Uterus (tissue), 4 donors: ENCODE data around the gene ALDH16A1. TPM values are rescaled to one million over a fixed set of nuclear protein-coding genes. Genes with fewer than 3 reads are reported as not detected.

Experiments used
- DNase-seq, 2 donors: peaks; one replicate each; pipeline ENCODE4 v3.0.0-alpha.2; 2019 to 2020
- H3K27ac ChIP-seq, 2 donors: fragments of 200-600 bp; sonication (generic); 1 replicate in 1 of 2; 2 replicates in 1 of 2; pipeline ENCODE4 v1.5.1; 2016 to 2018
- H3K27me3 ChIP-seq, 2 donors: fragments of 200-600 bp; sonication (generic); one replicate each; pipeline ENCODE4 v1.5.1; 2018 to 2019; ENCODE audit warnings: control low read depth in 1 of 2
- H3K36me3 ChIP-seq, 2 donors: fragments of 200-600 bp; sonication (generic); one replicate each; pipeline ENCODE4 v1.5.1; 2019; ENCODE audit warnings: control low read depth in 1 of 2
- H3K4me1 ChIP-seq, 2 donors: fragments of 200-600 bp; sonication (generic); one replicate each; pipeline ENCODE4 v1.5.1; 2018 to 2019; ENCODE audit warnings: control low read depth in 1 of 2
- H3K4me3 ChIP-seq, 2 donors: fragments of 200-600 bp; sonication (generic); 1 replicate in 1 of 2; 2 replicates in 1 of 2; pipeline ENCODE4 v1.5.1; 2018 to 2019; ENCODE audit warnings: mild to moderate bottlenecking in 1 of 2
- H3K9me3 ChIP-seq, 2 donors: fragments of 200-600 bp; sonication (generic); one replicate each; pipeline ENCODE4 v1.5.1; 2019; ENCODE audit warnings: control low read depth in 1 of 2
- CTCF ChIP-seq, 4 experiments: fragments of 200-600 bp in 2 of 4; fragments of 450-650 bp in 2 of 4; sonication (generic) in 2 of 4; IDR thresholded peaks; one replicate each; pipeline ENCODE4 v1.5.1; 2016 to 2019; ENCODE audit warnings: antibody characterized with exemption in 4 of 4, mild to moderate bottlenecking in 2 of 4, moderate library complexity in 1 of 4
- POLR2A ChIP-seq, 2 donors: fragments of 450-650 bp; IDR thresholded peaks; one replicate each; pipeline ENCODE4 v1.6.1; 2016; ENCODE audit warnings: antibody characterized with exemption in 2 of 2, mild to moderate bottlenecking in 1 of 2, moderate library complexity in 1 of 2
- intact Hi-C: fragments of 100-400 bp; cut with DNase I; formaldehyde crosslinking; loops from one replicate; pipeline ENCODE4 v1.15.1; 2023; ENCODE audit warnings: low total_unique reads
- microRNA counts, 2 donors: library from miRNA; unstranded; fragments of <30 nt; microRNA quantifications; one replicate each; lab custom pipeline; 2016 to 2017
- microRNA-seq: library from miRNA; unstranded; fragments of <30 nt; microRNA quantifications from one replicate; pipeline ENCODE4, GENCODE V29; 2016; ENCODE audit warnings: borderline microRNAs expressed, borderline replicate concordance
- small RNA-seq: library from RNA; depleted of rRNA; stranded (forward); fragments of <200 nt; gene quantifications from one replicate; pipeline ENCODE3, GENCODE V24; 2016
- total RNA-seq, 4 donors: library from RNA; depleted of rRNA in 3 of 4; stranded (reverse); fragments of >200 nt in 3 of 4; gene quantifications; one replicate each; pipeline versions ENCODE4 v1.1.0 to v1.2.4, GENCODE V29; 2014 to 2023
- donor health status: DM: yes; HTN: yes; CAD: no.

Gene ALDH16A1
- total RNA-seq, 4 donors from 2014 or later = 13.5 to 40.8 (median 34.5) TPM

GRCh38 chr19:49514151-49514550, 61.1 kb downstream of the ALDH16A1 start:
- no peaks in the 10 kb centered on the region for H3K4me1 ChIP-seq
- no peak overlapping the region for H3K4me3 ChIP-seq
- H3K36me3 ChIP-seq = no peaks in the 10 kb centered on the region
- DNase-seq = no peak
- TF ChIP-seq CTCF (IDR thresholded peaks at IDR 0.05) (no peak), POLR2A (IDR thresholded peaks at IDR 0.05) (no peak)
- no peaks in the 10 kb centered on the region for H3K9me3 ChIP-seq
- no peaks in the 10 kb centered on the region for H3K27me3 ChIP-seq
- peak overlapping the region; percentile 95 to 97 for H3K27ac ChIP-seq
- intact Hi-C loops = no loop called here

DNA sequence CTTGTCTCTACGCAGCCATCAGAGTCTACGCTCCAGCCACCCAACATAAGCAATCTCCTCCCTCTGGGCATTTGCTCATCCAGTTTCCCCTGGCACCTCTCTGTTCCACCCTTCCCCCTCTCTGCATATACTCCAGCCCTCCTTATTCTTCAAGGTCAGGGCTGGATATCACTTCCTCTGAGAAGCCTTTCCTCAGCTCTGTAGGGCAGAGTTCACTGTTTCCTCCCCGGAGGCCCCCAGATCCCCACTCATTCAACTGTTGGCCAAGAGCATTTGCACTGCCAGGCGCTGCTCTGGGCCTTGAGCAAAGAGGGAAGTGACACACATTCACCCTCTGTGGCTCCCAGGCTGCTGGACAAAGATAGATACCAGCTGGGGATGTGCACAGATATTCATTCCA, 62.7 kb downstream of the ALDH16A1 start:
- intact Hi-C loops = no loop called here
- Histone ChIP-seq H3K4me1 (no peaks in the 10 kb centered on the region), H3K4me3 (no peak overlapping the region), H3K27ac (no peak overlapping the region), H3K27me3 (no peaks in the 10 kb centered on the region), H3K36me3 (no peaks in the 10 kb centered on the region), H3K9me3 (no peaks in the 10 kb centered on the region)
- DNase-seq = no peak
- TF ChIP-seq CTCF (IDR thresholded peaks at IDR 0.05) (no peak), POLR2A (IDR thresholded peaks at IDR 0.05) (no peak)

- intact Hi-C loops = no loop called here
- TF ChIP-seq POLR2A (IDR thresholded peaks at IDR 0.05) (no peak), CTCF (IDR thresholded peaks at IDR 0.05) (no peak)
- H3K4me3 ChIP-seq = no peak overlapping the region
- DNase-seq = no peak
- H3K9me3 ChIP-seq = no peaks in the 10 kb centered on the region
- H3K36me3 ChIP-seq = no peaks in the 10 kb centered on the region
- H3K27me3 ChIP-seq = no peaks in the 10 kb centered on the region
- no peaks in the 10 kb centered on the region for H3K4me1 ChIP-seq
- no peak overlapping the region for H3K27ac ChIP-seq
Measured at GRCh38 chr19:49518033-49518432, 65.0 kb downstream of the ALDH16A1 start.

MicroRNA genes within 50 kb of the gene (microRNA counts, 767-probe panel; counts per million panel counts)
- 7,654 to 9,449 counts per million in 2 donors for microRNA hsa-miR-150-5p (lab: Ali Mortazavi, UCI)

Small RNA genes within 50 kb of the gene (microRNA-seq; reads per million reads assigned to microRNA genes)
- gene MIR150 = 584 reads per million, percentile 77 among the genes with 10 or more reads in this experiment

Small RNA genes within 50 kb of the gene (small RNA-seq; reads per million reads assigned to genes)
- not detected for gene COX6CP7
- 14.8 reads per million, percentile 90 among the genes with 10 or more reads in this experiment for gene MIR150
- gene SNORD32A = not detected
- gene SNORD33 = not detected
- not detected for gene SNORD34
- gene SNORD35A = not detected
- not detected for gene SNORD35B

Other genes with a start within 250 kb of the ALDH16A1 start
- 1 to 10 TPM in 1 of 4 donors, under 1 TPM in 2, not detected in 1; 0.55 to 7.5 (median 0.88) TPM for gene SLC6A16, start 128.0 kb upstream of the ALDH16A1 start, total RNA-seq
- 10 to 100 TPM in 1 of 4 donors, 1 to 10 TPM in 3; 4.4 to 11.0 (median 7.8) TPM for gene CD37, start 117.8 kb upstream of the ALDH16A1 start, total RNA-seq
- 10 to 100 TPM; 21.8 to 83.2 (median 48.5) TPM for gene TEAD2, start 90.8 kb upstream of the ALDH16A1 start, total RNA-seq
- gene DKKL1, start 89.3 kb upstream of the ALDH16A1 start, total RNA-seq = 1 to 10 TPM in 1 of 4 donors, not detected in 3; 1.3 TPM
- under 1 TPM in 1 of 4 donors, not detected in 3; 0.55 TPM for gene KASH5, start 65.0 kb upstream of the ALDH16A1 start, total RNA-seq
- gene PTH2, start 29.8 kb upstream of the ALDH16A1 start, total RNA-seq = not detected
- gene GFY, start 27.8 kb upstream of the ALDH16A1 start, total RNA-seq = not detected
- gene SLC17A7, start 11.7 kb upstream of the ALDH16A1 start, total RNA-seq = 1 to 10 TPM in 3 of 4 donors, not detected in 1; 1.3 to 5.6 (median 1.9) TPM
- 10 to 100 TPM; 31.2 to 70.2 (median 46.5) TPM for gene PIH1D1, start 1.4 kb upstream of the ALDH16A1 start, total RNA-seq
- gene FLT3LG, start 21.0 kb downstream of the ALDH16A1 start, total RNA-seq = 10 to 100 TPM in 1 of 4 donors, 1 to 10 TPM in 2, not detected in 1; 3.7 to 19.4 (median 4.1) TPM
- gene RPL13A, start 34.4 kb downstream of the ALDH16A1 start, total RNA-seq = 1,000 to 10,000 TPM; 1,462 to 5,863 (median 3,544) TPM
- gene RPS11, start 43.2 kb downstream of the ALDH16A1 start, total RNA-seq = over 10,000 TPM in 1 of 4 donors, 1,000 to 10,000 TPM in 3; 2,160 to 10,624 (median 5,235) TPM
- 100 to 1,000 TPM; 151 to 226 (median 201) TPM for gene FCGRT, start 59.4 kb downstream of the ALDH16A1 start, total RNA-seq
- gene RCN3, start 74.8 kb downstream of the ALDH16A1 start, total RNA-seq = 10 to 100 TPM; 14.3 to 71.1 (median 41.4) TPM
- 100 to 1,000 TPM in 1 of 4 donors, 10 to 100 TPM in 3; 29.0 to 347 (median 65.4) TPM for gene NOSIP, start 127.3 kb downstream of the ALDH16A1 start, total RNA-seq
- 1 to 10 TPM in 1 of 4 donors, under 1 TPM in 1, not detected in 2; 0.95 to 1.4 TPM for gene PRRG2, start 128.1 kb downstream of the ALDH16A1 start, total RNA-seq
- gene PRR12, start 138.0 kb downstream of the ALDH16A1 start, total RNA-seq = 10 to 100 TPM in 2 of 4 donors, 1 to 10 TPM in 2; 2.6 to 63.1 (median 8.6) TPM
- 100 to 1,000 TPM in 1 of 4 donors, 10 to 100 TPM in 3; 17.1 to 106 (median 47.7) TPM for gene RRAS, start 186.9 kb downstream of the ALDH16A1 start, total RNA-seq
- 10 to 100 TPM in 3 of 4 donors, 1 to 10 TPM in 1; 8.8 to 76.9 (median 11.4) TPM for gene SCAF1, start 189.0 kb downstream of the ALDH16A1 start, total RNA-seq
- gene IRF3, start 212.6 kb downstream of the ALDH16A1 start, total RNA-seq = 100 to 1,000 TPM in 1 of 4 donors, 10 to 100 TPM in 2, 1 to 10 TPM in 1; 8.2 to 106 (median 63.9) TPM
- 10 to 100 TPM in 1 of 4 donors, 1 to 10 TPM in 3; 3.1 to 23.8 (median 3.5) TPM for gene BCL2L12, start 212.7 kb downstream of the ALDH16A1 start, total RNA-seq
- gene PRMT1, start 224.0 kb downstream of the ALDH16A1 start, total RNA-seq = 100 to 1,000 TPM in 3 of 4 donors, 10 to 100 TPM in 1; 78.5 to 274 (median 217) TPM
- gene ADM5, start 236.4 kb downstream of the ALDH16A1 start, total RNA-seq = 1 to 10 TPM in 3 of 4 donors, not detected in 1; 1.3 to 6.0 (median 1.5) TPM
- 10 to 100 TPM in 2 of 4 donors, 1 to 10 TPM in 2; 1.5 to 26.6 (median 12.2) TPM for gene CPT1C, start 237.9 kb downstream of the ALDH16A1 start, total RNA-seq